IPS DF 4.7 (cell line): Measurements from ENCODE around the gene KIRREL3.

Experiments
- DNase-seq: peaks from one replicate; pipeline ENCODE4 v3.0.0-alpha.2; 2013; ENCODE audit warnings: low spot score; ENCODE audit errors: extremely low read depth

KIRREL3 gene

GRCh38 chr11:126492331-126493082 is 508.1 kb downstream of the KIRREL3 start:
- no peak for DNase-seq

- no peak for DNase-seq
Observed at GRCh38 chr11:126491092-126491491, 509.5 kb downstream of the KIRREL3 start.

DNA sequence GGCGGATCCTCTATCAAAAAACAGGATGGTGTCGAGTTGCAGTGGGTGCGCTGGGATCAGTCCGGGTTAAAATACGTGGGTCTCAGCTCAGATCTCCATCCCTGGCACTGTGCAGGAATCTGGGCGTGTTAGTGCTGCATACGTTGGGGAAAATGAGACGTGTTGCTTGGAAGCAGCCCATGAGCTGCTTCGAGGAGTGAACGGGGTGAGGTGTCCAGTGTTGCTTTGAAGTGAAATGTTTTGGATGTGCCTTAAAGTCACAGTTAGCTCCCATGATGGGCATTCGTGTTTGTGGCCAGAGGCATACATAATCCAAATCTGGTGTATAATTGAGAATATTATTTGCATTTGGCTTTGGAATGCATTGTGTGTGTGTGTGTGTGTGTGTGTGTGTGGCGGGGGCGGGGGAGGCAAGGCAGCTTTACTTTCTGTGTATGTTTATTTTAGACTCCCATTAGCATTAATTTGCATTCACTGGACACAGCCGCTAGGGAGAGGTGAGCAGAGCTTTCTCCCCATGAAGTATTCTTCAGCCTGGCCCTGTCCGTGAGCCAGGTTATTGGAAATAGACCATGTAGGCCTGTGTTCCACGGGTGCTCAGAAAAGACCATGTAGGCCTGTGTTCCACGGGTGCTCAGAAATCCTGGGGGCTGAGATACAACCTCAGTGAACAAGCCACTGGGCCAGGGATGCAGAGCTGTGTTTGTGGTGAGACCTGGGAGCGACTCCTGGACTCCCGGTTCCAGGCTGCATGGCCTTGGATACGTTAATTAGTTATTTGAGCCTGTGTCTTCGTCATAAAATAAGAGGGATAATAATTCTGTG is 510.5 kb downstream of the KIRREL3 start:
- no peak for DNase-seq

GRCh38 chr11:126488591-126489370 is 511.8 kb downstream of the KIRREL3 start:
- DNase-seq: no peak

DNA sequence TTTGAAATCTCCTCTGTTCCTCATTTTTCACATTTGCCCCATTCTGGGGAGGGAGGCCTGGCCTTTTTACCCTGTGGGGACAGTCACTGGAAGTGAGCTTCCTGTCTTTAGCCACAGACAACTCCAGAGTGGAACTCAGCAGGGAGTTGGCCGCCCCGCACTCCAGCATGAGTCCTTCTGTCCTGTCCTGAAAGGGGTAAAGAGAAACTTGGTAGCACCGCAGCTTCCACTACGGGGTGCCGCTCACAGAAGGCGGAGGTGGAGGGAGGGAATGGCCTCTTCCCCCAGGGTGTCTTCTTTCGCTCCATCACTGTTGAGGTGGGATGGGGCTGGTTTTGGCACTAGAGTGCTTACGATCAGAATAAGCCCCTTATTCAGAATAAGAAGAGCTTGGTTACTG is 512.9 kb downstream of the KIRREL3 start:
- no peak for DNase-seq

GRCh38 chr11:126485986-126486635 is 514.5 kb downstream of the KIRREL3 start:
- DNase-seq: no peak

DNA sequence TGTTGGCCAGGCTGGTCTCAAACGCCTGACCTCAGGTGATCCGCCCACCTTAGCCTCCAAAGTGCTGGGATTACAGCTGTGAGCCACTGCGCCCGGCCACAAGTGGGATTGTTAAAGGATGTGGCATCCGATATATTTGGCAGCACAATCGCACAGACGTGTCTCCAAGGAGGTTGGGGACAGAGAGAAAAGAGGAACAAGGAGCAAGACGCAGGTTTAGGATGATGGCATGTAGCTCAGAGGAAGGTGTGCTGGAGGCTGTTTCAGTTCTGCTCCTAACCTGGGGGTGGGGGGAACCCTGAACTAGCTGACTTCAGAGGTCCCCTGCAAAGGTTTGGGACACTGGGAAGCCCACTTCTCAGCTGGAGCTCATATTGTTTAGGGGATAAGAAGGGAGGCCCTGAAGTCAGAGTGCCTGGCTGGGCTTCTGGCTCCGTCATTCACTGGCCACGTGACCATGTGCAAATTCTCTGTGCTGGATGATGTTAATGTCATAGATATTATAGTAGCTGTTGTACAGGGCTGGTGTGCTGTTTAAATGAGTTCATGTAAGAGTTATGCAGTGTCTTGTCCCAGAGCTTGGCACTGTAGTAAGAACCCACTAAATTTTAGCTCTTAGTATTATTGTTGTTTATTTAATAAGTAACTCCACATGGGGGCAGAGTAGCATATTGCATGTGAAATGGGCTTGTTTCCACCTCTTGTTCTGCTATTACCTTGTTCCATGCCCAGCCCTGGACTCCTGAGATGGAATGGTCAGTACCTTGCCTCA is 515.4 kb downstream of the KIRREL3 start:
- no peak for DNase-seq

GRCh38 chr11:126484266-126484665 is 516.3 kb downstream of the KIRREL3 start:
- no peak for DNase-seq

DNA sequence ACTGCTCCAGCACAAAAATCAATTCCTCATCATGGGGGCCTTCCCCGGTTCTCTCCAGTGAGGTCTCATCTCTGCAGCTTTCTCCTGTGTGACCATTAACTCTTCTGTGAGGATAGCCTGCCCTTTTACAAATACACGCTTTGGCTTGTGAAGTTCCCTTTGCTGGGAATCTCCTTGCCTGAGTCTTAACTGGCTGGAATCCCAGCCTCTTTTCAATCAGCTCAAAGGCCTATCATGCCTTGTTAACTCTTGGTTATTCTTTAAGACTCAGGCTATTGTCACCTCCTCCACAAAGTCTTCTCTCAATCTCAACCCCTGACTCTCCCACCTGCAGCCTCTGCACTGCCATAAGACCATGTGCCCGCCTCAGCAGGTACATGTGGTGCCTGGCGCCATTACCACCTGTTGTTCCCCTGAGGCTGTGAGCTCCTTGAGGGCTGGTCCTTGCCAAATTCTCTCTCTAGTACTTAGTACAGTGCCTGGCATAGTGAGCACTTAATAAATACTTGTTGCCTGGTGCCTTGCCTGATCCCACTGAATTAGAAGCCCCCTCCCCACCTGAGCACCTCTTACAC is 516.9 kb downstream of the KIRREL3 start:
- DNase-seq: no peak

DNA sequence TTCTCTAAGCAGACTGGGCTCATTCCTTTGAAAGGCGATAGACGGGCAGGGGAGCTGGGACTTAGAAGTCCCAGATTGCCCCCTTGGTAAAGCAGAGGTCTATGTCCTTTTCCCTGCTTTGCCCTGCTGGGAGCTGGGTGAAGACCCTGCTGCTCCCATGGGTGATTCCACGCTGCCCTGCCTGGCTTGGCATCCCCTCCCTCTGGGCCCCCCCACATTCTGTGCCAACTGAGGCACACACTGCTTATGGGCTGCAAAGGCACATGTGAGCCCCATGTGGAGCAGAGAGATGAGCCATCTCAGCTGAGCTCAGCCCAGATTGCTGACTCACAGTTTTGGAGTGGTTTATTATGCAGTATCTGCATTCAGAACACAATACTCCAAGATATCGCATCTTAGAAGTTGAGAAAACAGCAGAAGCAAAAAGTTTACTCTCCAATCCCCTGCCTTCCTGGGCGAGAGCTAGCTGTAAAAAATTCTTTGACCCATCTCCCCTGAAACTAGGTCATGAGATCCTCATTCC is 517.9 kb downstream of the KIRREL3 start:
- no peak for DNase-seq

- DNase-seq: no peak
Observed at GRCh38 chr11:126481303-126481680, 519.3 kb downstream of the KIRREL3 start.

- peak; percentile 69 for DNase-seq
Observed at GRCh38 chr11:126480410-126481302, 519.9 kb downstream of the KIRREL3 start.

GRCh38 chr11:126480015-126480409 is 520.6 kb downstream of the KIRREL3 start:
- DNase-seq: no peak

GRCh38 chr11:126479178-126479930 is 521.2 kb downstream of the KIRREL3 start:
- DNase-seq: no peak

- DNase-seq: no peak
Observed at GRCh38 chr11:126478466-126478865, 522.1 kb downstream of the KIRREL3 start.

DNA sequence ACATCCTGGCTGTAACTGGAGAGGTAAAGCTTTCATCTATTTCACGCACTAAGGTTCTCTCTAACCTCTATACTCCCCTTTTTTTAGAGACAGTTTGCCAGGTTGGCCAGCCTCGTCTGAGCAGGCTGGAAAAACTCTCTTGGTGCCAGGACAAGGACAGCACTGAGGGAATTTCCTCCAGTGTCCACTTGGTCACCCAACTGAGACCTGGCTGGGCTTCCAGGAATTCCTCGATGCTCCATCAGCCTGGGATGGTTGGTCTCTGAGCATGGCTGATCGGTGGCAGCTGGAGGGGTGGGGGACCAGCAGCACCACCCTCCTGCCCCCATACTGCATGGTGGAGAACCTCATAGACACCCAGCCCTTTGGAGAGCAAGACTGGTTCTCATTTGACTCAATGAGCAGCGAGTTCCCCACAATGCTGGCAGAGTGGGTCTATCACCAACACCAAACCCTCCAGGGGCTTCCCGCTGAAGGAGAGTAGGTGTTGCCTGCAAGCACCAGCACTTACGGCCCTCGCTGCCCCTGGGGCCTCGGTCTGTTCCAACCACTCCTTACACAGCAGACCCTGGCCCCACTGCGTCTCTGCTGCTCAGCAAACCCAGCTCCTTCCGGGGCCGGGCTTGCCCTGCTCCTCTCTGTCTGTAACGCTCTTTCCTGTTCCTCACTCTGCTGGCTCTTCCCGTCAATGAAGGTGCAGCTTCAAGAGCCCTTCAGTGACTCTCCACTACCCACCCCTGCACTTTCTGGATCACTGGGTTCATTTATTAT is 522.9 kb downstream of the KIRREL3 start:
- no peak for DNase-seq

DNA sequence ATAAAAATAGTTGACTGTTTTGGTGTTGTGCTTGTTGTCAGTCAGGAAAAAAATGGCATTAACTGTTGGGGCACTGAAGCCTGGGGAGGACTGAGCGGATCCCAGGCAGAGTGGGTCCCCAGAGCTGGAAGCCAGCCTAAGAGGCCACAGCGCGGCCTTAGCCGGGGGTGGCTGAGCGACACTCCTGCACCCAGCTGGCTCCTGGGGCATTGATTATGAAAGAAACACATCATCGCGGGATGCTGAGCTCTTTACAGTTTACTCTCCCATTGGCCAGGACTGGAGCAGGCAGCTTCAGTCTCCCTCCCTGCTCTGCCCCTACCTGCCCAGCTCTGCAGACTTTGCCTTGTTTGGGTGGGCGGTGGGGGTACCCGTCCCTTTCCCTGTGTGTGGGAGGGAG is 523.6 kb downstream of the KIRREL3 start:
- DNase-seq: no peak
